Testis (tissue), 3 donors: Measurements from ENCODE around the gene IGFBPL1. TPM values are rescaled to one million over a fixed set of nuclear protein-coding genes. Genes with fewer than 3 reads are reported as not detected.

Experiments
- DNase-seq: peaks from one replicate; pipeline ENCODE4 v3.0.0-alpha.2; 2019
- H3K27ac ChIP-seq, 2 donors: fragments of 200-600 bp; sonication (generic); one replicate each; pipeline ENCODE4 v1.5.1; 2019
- H3K27me3 ChIP-seq: fragments of 200-600 bp; sonication (generic); one replicate; pipeline ENCODE4 v1.5.1; 2019
- H3K36me3 ChIP-seq: fragments of 200-600 bp; sonication (generic); one replicate; pipeline ENCODE4 v1.5.1; 2017; ENCODE audit warnings: low read depth; ENCODE audit errors: missing control alignments
- H3K4me1 ChIP-seq: fragments of 200-600 bp; sonication (generic); one replicate; pipeline ENCODE4 v1.5.1; 2019
- H3K4me3 ChIP-seq, 2 donors: fragments of 200-600 bp; sonication (generic); one replicate each; pipeline ENCODE4 v1.5.1; 2017 to 2019
- H3K9me3 ChIP-seq: fragments of 200-600 bp; sonication (generic); one replicate; pipeline ENCODE4 v1.5.1; 2017
- POLR2A ChIP-seq: fragments of 450-650 bp; IDR thresholded peaks from one replicate; pipeline ENCODE4 v1.6.1; 2017; ENCODE audit warnings: antibody characterized with exemption, mild to moderate bottlenecking, moderate library complexity
- WGBS, 2 donors: methylation state at CpG; one replicate each; pipeline ENCODE4 v1.1.5; 2018; 5-methylcytosine and 5-hydroxymethylcytosine counted together
- intact Hi-C: fragments of 100-400 bp; cut with DNase I; formaldehyde crosslinking; loops from one replicate; pipeline ENCODE4 v1.15.1; 2023; ENCODE audit warnings: low total_unique reads
- polyA plus RNA-seq: library from polyadenylated mRNA; stranded (reverse); fragments of 350-450 nt; fragmentation: Illumina TruSeq; extraction: RNeasy Lipid Tissue Mini Kit (QIAGEN cat#74804); gene quantifications from one replicate; pipeline ENCODE4 v1.2.3, GENCODE V29; 2014; ENCODE audit warnings: low read depth, low replicate concordance; ENCODE audit not compliant: insufficient read depth
- total RNA-seq, 2 donors: library from RNA; depleted of rRNA; stranded (reverse); fragments of >200 nt; gene quantifications; one replicate each; pipeline ENCODE4 v1.2.3, GENCODE V29; 2016
- TF ChIP-seq, protein P1 (sequence below), 3 experiments: fragments of 450-650 bp in 2 of 3; fragments of 200-600 bp in 1 of 3; sonication (generic) in 1 of 3; IDR thresholded peaks; one replicate each; pipeline ENCODE4 v1.5.1; 2016 to 2019; ENCODE audit warnings: antibody characterized with exemption in 3 of 3, mild to moderate bottlenecking in 2 of 3, moderate library complexity in 1 of 3

Gene IGFBPL1
- total and polyA plus RNA-seq, 3 donors from 2014 or later, result 5.8 to 18.4 (median 18.0) TPM

DNA sequence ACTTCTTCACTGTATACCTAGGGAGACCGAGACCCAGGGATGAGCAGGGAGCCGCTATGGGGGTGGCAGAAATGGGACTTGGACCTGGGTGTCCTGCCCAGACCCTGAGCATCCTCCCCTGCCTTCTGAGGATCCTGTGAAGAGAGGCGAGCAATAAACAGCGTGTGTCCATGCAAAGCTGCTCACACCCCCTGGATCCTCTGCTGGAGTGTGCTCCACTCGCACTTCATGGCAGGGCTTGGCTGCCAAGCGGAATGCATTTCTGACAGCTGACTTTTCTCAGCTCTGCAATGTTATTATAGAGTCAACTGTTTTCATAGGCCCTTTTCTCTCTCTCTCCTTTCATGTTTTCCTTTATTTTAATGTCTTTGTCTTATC, 62.8 kb downstream of the IGFBPL1 start:
- DNase-seq, result no peak
- Histone ChIP-seq H3K27ac (no peak overlapping the region), H3K4me1 (no peaks in the 10 kb centered on the region), H3K27me3 (no peaks in the 10 kb centered on the region), H3K36me3 (no peaks in the 10 kb centered on the region), H3K4me3 (no peak overlapping the region), H3K9me3 (no peaks in the 10 kb centered on the region)
- TF ChIP-seq POLR2A, result no peak
- TF ChIP-seq, protein P1, sequence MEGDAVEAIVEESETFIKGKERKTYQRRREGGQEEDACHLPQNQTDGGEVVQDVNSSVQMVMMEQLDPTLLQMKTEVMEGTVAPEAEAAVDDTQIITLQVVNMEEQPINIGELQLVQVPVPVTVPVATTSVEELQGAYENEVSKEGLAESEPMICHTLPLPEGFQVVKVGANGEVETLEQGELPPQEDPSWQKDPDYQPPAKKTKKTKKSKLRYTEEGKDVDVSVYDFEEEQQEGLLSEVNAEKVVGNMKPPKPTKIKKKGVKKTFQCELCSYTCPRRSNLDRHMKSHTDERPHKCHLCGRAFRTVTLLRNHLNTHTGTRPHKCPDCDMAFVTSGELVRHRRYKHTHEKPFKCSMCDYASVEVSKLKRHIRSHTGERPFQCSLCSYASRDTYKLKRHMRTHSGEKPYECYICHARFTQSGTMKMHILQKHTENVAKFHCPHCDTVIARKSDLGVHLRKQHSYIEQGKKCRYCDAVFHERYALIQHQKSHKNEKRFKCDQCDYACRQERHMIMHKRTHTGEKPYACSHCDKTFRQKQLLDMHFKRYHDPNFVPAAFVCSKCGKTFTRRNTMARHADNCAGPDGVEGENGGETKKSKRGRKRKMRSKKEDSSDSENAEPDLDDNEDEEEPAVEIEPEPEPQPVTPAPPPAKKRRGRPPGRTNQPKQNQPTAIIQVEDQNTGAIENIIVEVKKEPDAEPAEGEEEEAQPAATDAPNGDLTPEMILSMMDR (IDR thresholded peaks at IDR 0.05), result no peak
- 92 to 94% methylated on average over 6 of the region's 6 CpGs for WGBS, 2 donors
- intact Hi-C loops, result no loop called here

- 77 to 78% methylated on average over 7 of the region's 7 CpGs for WGBS, 2 donors
- H3K36me3 ChIP-seq, result no peaks in the 10 kb centered on the region
- no peak overlapping the region for H3K27ac ChIP-seq
- no peaks in the 10 kb centered on the region for H3K27me3 ChIP-seq
- no peaks in the 10 kb centered on the region for H3K9me3 ChIP-seq
- no peaks in the 10 kb centered on the region for H3K4me1 ChIP-seq
- TF ChIP-seq, protein P1 (IDR thresholded peaks at IDR 0.05), result no peak
- no peak for TF ChIP-seq POLR2A
- DNase-seq, result no peak
- intact Hi-C loops, result no loop called here
- H3K4me3 ChIP-seq, result no peak overlapping the region
Observed at GRCh38 chr9:38360839-38361472, 63.3 kb downstream of the IGFBPL1 start.

DNA sequence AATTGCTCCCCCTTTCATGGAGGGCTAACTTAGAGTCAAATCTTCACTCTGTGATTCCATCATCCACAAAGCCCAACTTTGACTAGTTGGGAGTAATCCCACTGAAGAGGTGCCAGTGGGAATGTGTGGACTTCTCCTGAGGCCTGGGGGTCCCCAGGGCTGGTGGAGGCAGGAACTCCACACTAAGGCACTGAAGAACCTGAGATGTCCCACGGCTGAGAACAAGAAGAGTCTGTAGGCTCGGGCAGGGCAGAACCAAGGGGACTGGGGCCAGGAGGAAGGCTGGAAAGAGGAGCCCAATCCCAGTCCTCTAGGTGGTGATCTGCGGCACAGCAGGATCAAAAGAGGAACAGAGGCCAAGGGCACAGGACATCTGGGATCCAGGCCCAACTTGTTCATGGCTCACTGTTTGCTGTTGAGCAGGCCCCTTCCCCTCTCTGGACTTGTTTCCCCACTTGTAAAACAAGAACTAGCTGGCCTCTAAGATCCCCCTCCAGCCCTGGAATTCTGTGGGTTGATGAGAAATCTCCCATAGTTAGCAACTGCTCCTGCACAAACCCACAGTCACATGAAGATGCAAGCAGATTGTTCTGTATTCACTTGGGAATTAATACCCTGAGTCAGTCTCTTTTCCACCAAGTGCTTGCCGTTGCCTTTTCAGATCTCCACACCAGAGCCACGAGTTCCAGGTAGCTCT, 64.4 kb downstream of the IGFBPL1 start:
- intact Hi-C loops, result no loop called here
- no peaks in the 10 kb centered on the region for H3K36me3 ChIP-seq
- H3K27ac ChIP-seq, result no peak overlapping the region
- DNase-seq, result no peak
- no peaks in the 10 kb centered on the region for H3K4me1 ChIP-seq
- WGBS, 2 donors, result 62 to 68% methylated on average over 4 to 5 of the region's 5 CpGs
- TF ChIP-seq POLR2A, result no peak
- TF ChIP-seq, protein P1 (IDR thresholded peaks at IDR 0.05), result no peak
- no peak overlapping the region for H3K4me3 ChIP-seq
- no peaks in the 10 kb centered on the region for H3K9me3 ChIP-seq
- H3K27me3 ChIP-seq, result no peaks in the 10 kb centered on the region

DNA sequence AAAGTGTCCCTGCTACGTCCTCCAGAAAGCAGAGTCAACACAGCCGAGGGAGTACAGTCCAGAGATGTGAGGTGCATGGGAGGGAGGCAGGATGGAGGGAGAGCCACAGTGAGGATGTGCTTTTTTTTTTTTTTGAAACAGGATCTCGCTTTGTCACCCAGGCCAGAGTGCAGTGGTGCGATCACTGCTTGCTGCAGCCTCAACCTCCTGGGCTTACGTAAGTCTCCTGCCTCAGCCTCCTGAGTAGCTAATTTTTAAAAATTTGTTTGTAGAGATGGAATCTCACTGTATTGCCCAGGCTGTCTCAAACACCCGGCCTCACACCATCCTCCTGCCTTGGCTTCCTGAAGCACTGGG, 65.0 kb downstream of the IGFBPL1 start:
- no peak for DNase-seq
- H3K27me3 ChIP-seq, result no peaks in the 10 kb centered on the region
- no peaks in the 10 kb centered on the region for H3K9me3 ChIP-seq
- H3K27ac ChIP-seq, result no peak overlapping the region
- H3K4me3 ChIP-seq, result no peak overlapping the region
- TF ChIP-seq, protein P1 (IDR thresholded peaks at IDR 0.05), result no peak
- no peak for TF ChIP-seq POLR2A
- H3K4me1 ChIP-seq, result no peaks in the 10 kb centered on the region
- WGBS, 2 donors, result 61 to 65% methylated on average over 6 of the region's 6 CpGs
- no peaks in the 10 kb centered on the region for H3K36me3 ChIP-seq
- intact Hi-C loops, result no loop called here
